ENCODE data around the gene DCDC2.
"Not testable (repeated sequence)": the region's sequence is repeated elsewhere in the genome, so short reads cannot be mapped to it uniquely, and the experiment has no call there.

Gene DCDC2

DNA sequence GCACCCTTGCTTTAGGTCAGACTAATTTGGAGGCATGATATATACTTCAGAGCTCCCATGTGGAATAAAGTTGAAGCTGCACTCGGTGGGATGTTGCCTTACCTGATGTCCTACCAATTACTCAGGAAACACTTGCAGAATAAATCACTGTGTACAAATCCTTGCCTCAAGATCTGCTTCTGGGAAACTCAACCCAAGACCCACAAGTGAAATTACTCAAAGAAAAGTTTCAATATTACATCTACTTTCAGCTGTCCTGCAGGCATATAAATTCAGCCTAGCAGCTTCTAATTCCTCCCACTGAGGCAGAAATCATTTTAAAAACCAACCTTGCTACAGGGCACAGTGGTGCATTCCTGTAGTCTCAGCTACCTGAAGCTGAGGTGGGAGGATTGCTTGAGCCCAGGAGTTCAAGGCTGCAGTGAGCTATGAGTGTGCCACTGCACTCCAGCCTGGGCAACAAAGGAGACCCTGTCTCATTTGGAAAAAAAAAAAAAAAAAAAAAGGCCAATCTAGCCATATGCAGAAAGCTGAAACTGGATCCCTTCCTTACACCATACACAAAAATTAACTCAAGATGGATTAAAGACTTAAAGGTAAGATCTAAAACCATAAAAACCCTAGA lies 20.7 kb upstream of the DCDC2 start:
- DNase-seq = no peak

GRCh38 chr6:24376871-24377270 lies 19.0 kb upstream of the DCDC2 start:
- no peak for DNase-seq

DNA sequence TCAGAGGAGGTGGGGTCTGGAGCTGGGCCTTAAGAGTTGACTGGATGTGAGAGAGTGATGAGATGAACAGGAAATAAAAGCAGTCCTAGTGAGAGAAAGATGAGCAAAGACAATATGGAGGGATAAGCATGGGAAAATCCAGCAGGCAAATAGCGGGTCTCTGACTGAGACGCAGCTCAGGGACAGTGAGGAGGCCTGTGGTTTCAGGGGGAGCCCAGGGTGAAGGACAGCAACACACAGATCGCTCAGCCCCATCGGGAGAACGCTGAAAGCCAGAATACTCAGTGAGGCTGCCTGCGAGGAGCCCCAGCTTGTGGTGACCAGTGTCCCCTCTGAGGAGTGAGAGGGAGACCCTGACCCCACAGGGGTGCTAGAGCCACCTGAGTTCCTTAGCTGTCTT lies 16.8 kb upstream of the DCDC2 start:
- DNase-seq = no peak

DNA sequence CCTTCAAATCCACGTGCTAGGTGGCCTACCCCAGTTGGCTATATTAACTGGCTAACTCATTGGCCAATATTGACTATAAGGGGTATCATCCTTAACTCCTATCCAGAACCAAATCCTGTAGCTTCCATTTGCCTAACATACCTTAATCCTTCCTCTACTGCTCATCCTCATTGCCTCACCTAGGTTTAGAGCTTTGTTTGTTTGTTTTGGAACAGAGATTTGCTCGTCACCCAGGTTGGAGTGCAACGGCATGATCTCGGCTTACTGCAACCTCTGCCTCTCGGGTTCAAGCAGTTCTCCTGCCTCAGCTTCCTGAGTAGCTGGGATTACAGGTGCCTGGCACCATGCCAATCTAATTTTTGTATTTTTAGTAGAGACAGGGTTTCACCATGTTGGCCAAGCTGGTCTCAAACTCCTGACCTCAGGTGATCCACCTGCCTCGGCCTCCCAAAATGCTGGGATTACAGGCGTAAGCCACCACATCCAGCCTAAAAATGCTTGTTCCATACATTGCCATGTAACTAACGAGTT lies 7.3 kb upstream of the DCDC2 start:
- DNase-seq = not testable (repeated sequence)

GRCh38 chr6:24362363-24362762 lies 4.5 kb upstream of the DCDC2 start:
- not testable (repeated sequence) for DNase-seq

GRCh38 chr6:24359640-24360454 lies 2.0 kb upstream of the DCDC2 start:
- DNase-seq = peak; percentile 76

DNA sequence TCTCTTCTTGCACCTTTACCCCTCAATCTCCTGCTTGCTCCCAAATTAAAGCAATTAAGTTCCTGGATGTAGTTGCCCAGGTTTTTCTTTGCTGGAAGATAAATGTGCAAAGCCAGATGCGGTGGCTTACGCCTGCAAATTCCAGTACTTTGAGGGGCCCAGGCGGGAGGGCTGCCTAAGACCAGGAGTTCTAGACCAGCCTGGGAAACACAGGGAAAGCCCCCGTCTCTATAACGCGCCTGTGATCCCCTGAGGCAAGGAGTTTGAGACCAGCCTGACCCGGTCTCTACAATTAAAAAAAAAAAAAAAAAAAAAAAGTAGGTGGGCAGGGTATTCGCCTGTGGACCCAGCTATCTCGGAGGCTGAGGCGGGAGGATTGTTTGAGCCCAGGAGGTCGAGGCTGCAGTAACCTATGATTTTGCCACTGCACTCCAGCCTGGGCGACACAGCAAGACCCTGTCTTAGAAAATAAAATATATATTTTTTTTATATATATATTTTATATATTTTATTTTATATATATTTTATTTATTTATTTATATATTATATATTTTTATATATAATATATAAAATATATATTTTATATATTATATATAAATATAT lies 461 bp upstream of the DCDC2 start:
- no peak for DNase-seq

DNA sequence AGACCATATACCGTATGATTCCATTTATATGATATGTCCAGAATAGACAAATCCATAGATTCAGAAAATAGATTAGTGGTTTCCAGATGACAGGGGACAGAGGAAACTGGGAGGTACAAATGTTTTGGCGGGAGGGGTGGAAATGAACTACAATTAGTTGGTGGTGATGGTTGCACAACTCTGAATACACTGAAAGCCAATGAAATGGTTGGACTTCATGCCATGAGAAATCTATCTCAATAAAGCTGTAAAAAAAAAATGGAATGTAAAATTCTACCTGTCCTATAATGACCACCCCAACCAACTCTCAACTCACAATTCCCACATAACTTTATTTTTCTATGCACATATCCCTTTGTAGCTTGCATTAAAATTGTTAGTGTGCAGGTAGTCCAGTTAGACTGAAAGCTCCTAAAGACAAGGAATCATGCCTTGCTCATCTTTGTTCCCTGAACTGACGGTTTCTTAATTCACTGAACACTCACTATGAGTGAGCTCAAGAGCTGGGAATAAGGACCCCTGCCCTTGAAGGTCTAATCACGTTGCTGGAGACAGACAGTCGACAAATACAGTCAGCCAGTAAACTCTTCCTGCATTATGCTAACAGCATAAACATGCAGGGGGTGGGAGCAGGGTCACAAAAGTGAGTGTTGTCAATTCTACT lies 1.4 kb downstream of the DCDC2 start:
- DNase-seq = no peak

GRCh38 chr6:24355393-24355792 lies 2.5 kb downstream of the DCDC2 start:
- DNase-seq = no peak

- DNase-seq = no peak
Observed at GRCh38 chr6:24353861-24354260, 4.0 kb downstream of the DCDC2 start.

DNA sequence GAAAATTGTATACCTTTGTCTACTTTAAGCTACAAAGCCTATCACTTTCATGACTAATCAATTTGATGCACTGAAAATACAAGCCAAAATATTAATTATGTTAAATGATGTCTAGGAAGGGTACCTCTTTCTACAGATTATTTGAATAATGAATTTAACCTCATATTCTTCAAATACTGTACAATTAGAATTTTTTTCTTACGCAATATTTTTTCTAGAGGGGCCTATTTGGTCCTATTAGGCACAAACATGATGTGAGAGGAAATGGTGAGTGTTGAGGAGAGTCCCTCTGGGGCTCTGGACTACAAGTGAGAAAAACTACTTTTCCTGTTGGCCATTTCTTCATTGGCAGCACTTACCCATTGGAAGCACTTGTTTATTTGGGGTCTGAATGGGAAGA lies 5.4 kb downstream of the DCDC2 start:
- DNase-seq = no peak

- DNase-seq = no peak
Observed at GRCh38 chr6:24344976-24345375, 12.9 kb downstream of the DCDC2 start.

GRCh38 chr6:24340998-24341938 lies 16.6 kb downstream of the DCDC2 start:
- no peak for DNase-seq

DNA sequence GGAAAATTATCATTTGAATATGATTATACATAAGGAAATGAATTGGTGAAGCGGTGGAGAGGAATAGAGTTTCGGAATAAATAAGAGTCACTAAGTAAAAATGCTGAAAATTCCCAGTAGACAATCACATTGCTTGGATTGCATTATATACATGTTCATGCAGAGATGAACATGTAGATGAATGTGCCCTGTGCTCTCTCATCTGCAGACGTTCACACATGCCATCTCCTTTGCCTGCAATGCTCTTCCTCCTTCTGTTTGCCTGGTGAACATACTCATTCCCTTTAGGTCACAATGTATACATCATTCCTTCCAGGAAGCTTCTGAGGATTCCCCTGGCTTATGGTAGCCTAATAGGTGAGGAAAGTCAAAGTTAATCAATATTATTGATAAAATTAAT lies 17.9 kb downstream of the DCDC2 start:
- DNase-seq = no peak

- no peak for DNase-seq
Observed at GRCh38 chr6:24334285-24334684, 23.6 kb downstream of the DCDC2 start.

- DNase-seq = no peak
Observed at GRCh38 chr6:24332317-24332716, 25.5 kb downstream of the DCDC2 start.

DNA sequence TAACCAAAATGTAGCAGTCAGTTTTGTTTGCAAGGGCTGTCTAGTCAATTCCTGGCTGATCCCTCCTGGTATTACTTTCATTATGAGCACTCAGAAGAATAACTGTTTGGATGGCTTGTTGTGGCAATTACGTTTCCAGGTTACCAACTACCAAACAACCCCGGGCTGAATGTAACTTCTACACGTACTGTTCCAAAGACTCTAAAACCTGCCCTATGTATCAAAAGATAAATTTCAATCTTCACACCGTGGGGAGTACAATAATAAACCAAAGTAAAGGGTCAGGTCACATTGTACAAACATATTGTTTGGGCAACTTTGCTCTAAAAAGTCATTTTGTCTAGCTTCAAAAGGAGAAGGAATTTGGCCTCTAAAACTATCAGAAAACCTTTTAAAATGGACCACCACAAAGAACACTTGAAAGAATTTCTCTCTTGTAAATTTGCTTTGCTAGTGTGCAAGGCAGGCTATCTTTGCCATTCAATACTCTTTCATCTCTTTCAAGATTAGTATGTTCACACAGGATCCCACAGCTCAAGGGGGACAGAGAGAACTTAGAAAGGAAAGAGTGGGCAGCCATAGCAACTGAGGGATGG lies 27.6 kb downstream of the DCDC2 start:
- no peak for DNase-seq

DNA sequence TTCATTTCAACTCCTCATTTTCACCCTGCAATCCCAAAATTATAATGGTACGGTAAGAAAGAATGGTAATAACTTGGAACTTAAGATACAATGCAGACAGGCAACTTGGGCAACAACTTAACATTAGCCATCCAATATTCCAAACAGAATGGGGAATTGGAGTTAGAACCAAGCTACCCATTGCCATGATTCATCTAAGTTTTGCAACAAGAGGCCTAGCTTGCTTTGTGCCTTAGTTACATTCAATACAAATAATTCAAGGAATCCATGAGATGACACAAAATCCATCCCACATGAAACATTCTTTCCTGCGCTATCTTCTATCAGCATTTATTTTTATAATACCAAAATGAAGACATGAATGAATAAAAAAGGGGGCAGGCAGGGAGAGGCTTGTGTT lies 28.4 kb downstream of the DCDC2 start:
- DNase-seq = no peak

DNA sequence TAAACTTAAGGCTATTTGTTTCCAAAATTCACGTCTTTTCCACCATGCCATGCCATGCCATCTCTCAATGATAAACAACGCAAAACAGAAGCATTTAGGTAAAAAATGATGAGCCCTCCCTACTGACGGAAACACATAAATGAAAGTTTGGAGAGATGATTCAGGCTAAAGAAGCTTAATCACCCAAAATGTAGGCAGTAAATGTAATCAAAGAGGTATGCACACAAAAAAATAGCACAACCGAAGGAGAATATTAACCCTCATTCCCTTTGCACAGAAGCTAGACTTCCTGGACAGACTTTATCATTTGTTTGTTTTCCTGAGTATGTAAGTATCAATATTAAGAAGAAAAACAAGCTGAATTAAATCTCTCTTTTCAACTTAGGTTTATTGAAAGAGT lies 28.8 kb downstream of the DCDC2 start:
- DNase-seq = no peak

DNA sequence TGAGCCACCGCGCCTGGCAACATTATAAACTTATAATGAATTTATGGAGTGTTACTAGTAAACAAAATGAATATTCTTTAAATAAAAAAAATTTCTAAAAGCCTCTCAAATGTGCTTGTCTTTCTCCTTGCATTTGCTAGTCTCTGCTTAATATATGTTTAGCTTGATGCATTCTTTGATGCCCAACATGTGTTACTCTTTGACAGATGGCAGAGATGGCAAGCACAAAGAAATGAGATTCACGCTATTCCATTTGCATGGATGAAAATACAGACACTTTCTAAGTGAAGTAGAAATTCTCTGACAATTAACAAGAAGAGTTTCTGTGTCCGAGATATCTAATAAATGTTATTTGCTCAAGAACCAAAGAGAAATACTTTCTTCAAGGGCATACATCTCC lies 30.1 kb downstream of the DCDC2 start:
- no peak for DNase-seq

DNA sequence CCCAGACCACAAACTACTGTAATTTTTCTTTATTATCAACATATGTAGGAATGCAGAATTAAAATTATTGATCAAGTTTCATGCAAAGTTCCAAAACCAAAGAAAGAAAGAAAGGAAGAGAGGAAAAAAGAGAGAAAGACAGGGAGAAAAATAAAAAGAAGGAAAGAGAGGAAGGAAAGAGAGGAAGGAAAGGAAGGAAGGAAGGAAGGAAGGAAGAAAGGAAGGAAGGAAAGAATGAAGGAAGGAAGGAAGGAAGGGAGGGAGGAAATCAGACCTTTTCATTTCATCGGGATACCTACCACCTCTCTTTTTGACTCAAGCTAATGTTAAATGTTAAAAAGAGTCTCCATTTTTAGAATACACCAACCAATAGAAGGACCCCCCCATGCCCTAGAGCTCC lies 31.9 kb downstream of the DCDC2 start:
- DNase-seq = no peak

DNA sequence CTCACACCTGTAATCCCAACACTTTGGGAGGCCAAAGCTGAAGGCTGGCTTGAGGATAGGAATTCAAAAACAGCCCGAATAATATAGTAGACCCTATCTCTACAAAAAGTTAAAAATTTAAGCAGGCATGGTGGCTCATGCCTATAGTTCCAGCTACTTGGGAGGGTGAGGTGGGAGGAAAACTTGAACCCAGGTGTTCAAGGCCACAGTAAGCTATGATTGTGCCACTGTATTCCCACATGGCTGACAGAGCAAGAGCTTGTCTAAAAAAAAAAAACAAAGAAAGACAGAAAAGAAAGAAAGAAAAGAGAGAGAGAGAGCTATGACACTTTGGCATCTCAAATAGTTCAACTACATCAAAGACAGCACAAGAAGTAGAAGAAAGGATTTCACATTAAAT lies 33.2 kb downstream of the DCDC2 start:
- no peak for DNase-seq

All from NCI-H1417 treated with DMSO at 0.1 percent for 48 hours (cell line).